Mammary epithelial cell (primary cell): ENCODE results near the gene TNRC18.

Experiments used
- CTCF ChIP-seq, 2 donors: IDR thresholded peaks in 1 of 2; conservative IDR thresholded peaks in 1 of 2; 2 replicates each; pipeline ENCODE4 v1.5.1; 2011 to 2012; ENCODE audit warnings: inconsistent platforms in 2 of 2, low read length in 2 of 2, mild to moderate bottlenecking in 2 of 2, control low read depth in 1 of 2, low read depth in 1 of 2; ENCODE audit not compliant: insufficient read depth in 1 of 2; ENCODE audit errors: extremely low read depth in 1 of 2
- EZH2 ChIP-seq: IDR thresholded peaks from 2 replicates; pipeline ENCODE4 v1.6.1; 2012; ENCODE audit warnings: low read length, inconsistent platforms, borderline replicate concordance

DNA sequence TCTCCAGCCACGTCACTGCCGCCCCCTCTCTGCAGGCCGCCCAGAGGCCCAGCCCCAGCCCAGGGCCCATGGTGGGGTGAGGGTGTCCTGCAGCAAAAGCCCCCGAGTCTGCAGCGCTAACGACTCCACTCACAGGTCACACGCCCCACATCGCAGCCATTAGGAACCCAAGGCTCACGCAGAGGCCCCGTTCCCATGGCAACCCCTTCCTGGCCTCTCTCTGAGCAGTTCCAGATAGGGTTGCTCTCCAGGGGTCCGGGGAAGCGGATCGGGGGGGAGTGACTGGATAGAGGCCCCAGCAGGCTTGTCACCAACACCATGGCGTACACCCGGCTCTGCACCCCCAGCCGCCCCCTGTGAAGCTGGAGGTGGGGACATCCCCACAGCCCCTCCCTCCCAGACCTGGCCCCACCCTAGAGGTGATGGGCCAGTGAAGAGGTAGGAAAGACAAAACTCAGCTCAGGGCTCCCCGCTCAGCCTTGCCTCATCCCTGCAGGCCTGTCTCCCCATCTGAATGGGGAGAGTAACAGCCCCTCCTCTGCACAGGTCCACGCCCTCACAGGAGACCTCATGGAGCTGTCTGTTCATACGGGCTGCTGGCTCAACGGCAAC is 41.2 kb downstream of the TNRC18 start:
- no peak for TF ChIP-seq CTCF (conservative IDR thresholded peaks at IDR 0.05 in 1 of 2, IDR thresholded peaks at IDR 0.05 in 1 of 2; ENCODE audit: extremely low read depth in 1 of 2, insufficient read depth in 1 of 2, low read depth in 1 of 2, low read length in 2 of 2)
- no peak for TF ChIP-seq EZH2
